DMS 273 (cell line): ENCODE results near the gene MICU1.
"Not testable (repeated sequence)": the region's sequence is repeated elsewhere in the genome, so short reads cannot be mapped to it uniquely, and the experiment has no call there.

Experiments used
- DNase-seq: peaks from one replicate; lab custom pipeline; 2025; ENCODE audit not compliant: unreplicated experiment; lab: John Stamatoyannopoulos, UW

MICU1 gene

DNA sequence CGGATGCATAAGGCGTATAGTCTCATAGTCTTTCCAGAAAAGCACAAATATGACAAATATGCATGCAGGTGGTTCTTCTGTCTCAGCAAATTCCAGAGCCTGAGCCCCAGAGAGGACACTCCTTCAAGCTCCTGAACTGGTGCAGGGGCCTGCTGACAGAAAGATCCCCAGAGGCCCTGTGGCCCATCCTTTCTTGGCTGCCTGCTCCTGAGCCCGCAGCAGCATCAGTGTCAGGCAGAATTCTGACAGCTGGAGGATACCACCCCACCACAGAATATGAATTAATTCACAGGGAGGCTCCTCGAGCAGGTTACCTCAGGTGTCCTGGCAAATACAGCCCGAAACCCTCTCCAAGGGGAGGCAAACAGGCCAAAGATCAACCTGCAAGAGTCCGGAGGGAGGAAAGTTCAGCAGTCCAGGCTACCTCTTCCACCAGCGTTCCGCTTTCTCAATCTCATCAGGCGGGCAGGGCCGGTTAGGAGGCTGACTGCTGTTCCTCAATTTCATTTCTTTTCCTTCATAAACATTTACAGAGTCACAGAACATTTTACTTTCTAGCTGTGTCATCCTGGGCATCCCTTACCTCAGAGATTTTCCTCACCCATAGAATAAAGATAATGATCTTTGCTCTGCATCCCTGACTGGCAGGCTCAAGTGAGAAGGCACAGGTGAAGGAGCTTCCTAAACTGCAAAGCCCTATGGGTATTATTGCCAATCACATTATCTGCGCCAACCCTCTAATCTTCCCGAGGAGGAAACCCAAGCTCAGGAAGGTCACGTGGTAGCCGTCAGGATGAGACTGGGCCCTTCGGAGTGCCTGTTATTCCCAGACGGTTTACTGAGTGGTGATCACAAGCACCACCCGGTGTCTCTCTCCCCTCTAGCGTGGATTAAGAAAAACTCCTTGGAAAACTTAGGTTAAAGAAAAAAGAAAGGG lies 272.6 kb downstream of the MICU1 start:
- DNase-seq = peak; percentile 41

DNA sequence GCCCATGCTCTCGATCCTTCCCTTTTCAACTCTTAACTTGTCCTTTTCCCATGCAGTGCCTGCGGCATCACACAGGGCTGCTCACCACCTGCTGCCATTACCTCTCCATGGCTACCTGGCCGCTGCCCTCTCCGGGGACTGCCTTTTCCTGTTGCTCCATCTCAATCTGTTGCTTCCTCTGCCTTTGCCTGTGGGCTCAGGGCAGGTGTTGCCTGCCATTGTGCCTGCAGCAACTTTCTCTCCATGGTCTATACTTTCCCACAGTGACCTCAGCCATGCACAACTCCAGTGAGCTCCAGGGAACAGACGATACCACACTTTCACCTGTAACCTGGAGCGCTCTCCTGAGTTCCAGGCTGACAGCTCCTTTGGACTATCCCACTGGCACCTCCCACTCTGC lies 274.4 kb downstream of the MICU1 start:
- no peak for DNase-seq

DNA sequence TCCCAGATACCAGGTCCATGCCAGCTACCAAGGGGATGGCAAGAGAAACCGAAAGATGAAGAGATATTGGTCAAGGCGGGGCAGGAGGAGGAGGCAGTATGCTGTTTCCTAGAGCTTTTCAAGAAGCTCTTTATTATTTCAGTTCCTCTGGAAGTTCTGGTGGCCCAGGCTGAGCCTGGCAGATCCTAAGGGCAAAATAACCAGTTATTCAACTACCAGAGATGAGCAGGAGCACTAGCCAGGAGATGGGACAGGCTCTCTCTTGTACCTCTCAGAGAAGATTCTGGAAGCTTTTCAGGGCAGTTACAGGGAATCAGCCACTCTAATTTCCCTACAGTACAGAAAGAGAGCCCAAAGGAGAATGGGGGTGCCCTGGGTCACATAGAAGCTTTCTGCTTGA lies 276.4 kb downstream of the MICU1 start:
- no peak for DNase-seq

DNA sequence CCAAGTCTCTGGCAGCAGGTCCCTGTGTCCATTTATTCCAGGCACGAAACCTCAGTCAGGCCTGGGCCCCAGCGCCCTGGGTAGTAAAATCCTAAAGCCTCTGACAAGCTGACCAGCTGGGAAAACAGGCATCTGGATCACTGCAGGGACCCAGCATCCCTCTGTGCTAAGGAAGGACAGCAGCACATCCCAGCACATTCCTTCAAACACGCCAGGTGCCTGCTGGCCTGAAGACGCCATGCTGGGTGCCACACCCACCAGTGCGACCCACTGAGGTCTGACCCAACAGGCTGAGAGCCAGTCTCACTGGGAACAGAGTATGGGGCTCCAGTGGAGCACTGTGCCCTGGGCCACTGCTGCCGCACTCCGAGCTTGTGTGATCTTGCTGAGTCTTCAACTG lies 277.6 kb downstream of the MICU1 start:
- no peak for DNase-seq

DNA sequence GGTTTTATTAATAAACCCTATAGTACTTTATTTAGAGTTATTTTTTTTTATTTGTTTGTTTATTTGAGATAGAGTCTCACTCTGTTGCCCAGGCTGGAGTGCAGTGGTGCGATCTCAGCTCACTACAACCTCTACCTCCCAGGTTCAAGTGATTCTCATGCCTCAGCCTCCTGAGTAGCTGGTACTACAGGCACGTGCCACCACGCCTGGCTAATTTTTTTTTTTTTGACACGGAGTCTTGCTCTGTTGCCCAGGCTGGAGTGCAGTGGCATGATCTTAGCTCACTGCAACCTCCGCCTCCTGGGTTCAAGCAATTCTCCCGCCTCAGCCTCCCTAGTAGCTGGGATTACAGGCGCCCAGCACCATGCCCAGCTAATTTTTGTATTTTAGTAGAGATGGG lies 279.8 kb downstream of the MICU1 start:
- not testable (repeated sequence) for DNase-seq

DNA sequence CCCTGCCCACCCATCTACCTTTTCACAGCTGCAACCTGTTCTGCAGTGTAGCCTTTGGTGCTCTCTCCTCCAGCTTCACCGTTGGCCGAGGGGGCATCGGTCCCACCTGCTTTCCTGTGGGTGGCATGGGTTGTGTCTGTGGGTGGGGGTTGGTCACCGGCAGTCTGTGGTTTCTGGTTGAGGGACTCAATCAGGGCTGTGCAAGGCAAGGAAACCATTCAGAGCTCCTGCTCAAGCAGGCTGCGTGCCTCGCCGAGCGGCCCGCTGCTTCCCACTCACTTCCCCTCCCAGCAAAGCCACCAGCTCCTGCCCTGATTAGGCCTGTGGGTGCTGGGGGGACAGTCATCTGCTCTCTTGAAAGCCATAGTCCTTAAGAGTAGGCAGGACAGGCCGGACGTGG lies 280.9 kb downstream of the MICU1 start:
- DNase-seq = no peak

DNA sequence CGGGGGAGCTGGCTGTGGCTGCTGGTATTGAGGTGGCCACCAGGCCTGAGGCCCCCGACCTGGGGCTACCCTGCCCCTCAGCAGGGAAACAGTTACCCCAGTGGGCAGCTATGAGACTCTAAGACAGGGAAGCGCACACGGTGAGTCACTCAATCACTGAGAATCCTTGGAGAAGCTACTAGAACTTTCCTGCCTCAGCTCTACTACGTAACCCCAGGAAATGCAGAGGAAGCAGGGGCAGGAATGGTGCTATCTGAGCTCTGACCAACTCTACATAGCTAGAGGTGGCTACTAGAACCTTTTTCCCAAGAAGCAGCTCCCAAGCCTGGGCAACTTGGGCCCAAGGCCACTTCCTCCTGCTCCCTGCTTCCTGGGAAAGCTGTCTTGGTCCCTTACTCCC lies 283.0 kb downstream of the MICU1 start:
- DNase-seq = no peak

DNA sequence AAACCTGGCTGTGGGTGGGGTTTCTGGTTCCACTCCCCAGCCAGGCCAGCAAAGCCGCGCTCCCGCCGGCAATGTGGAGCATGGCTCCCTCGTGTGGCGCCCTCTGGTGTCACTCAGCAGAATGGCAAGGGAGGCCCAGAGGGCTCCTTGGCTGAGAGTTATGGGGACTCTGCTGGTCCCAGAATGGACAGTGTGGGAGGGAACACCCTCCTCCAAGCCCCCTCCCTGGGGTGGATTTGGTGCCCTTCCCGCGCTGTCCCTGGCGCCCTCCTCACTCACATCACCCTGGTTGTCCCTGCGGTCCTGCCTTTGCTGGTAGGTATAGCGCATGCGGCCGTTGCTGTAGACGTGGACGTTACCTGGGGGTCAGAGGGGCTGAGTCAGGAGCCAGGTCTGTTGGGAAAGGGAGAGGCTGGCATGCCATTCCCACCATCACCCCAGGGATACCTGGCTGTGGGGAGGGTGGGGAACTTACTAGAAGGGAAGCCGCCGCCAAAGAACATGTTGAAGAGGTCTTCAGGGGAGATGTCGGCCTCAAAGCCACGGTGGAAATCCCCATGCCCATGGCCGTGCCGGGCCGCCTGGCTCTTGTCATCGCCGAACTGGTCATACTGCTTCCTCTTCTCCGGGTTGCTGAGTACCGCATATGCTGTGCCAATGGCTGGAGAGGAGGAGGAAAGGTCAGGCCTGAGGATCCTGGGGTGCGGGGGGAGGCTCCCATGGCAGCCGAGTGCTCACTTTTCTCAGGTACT lies 285.2 kb downstream of the MICU1 start:
- DNase-seq = peak; percentile 81

DNA sequence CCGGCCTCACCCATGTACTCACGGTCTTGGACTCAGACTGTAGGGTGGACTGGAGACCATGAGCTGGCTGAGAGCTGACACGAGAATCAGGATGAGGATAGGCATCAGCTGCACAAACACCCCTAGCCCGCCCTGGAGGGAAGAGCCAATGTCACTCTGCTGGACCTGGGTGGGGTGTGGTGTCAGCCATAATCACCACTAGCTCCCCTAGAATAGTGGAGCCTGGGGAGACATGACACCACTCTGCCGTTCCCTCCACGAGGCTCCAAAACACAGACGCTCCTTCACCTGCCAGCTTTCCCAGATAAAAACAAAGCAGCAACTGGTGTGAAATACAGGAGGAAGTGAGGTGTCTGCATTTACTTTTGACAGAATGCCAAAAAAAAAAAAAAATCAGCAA lies 287.7 kb downstream of the MICU1 start:
- DNase-seq = no peak

DNA sequence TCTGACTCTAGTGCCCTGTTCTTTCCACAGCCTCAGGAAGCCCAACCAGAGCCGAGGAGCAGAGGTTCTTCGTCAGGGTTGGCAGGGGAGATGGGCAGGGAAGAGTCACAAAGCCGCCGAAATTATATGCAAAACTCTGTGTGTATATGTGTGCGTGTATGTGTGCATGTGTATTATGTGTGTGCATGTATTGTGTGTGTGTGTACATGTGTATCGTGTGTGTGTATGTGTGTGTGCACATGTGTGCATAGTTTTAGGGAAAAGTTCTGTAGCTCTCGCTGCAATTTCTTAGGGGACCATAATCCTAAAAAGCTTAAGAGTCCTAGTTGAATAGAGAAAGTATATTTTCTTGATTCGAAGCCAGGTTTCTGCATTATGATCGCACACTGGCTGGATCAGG lies 288.2 kb downstream of the MICU1 start:
- no peak for DNase-seq

DNA sequence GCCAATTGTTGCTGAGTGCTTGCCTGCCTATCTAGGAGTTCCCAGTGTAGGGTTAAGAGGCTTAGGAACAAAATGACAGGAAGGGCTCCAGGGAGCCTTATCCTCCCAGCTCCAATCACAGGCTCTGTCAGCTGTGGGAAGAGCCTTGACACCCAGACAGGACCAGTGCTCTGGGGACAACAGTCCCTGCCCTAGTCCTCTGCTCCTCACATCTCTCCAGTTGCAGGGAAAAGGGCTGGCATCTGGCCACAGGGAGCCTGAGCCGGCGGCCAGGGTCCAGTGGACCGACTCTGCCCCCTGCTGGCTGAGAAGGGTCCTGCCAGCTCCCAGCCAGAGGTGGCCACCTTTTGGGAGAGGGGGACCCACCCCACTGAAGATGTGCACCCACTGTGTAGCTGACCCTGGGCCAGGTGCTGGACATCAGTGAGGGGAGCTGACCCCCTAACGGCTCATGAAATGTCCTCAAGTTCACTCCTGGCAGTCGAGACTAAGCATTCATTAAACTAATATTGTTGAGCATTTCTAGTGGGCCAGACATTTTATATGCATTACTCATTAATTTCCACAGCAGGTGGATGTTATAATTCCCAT lies 288.7 kb downstream of the MICU1 start:
- peak; percentile 85 for DNase-seq

DNA sequence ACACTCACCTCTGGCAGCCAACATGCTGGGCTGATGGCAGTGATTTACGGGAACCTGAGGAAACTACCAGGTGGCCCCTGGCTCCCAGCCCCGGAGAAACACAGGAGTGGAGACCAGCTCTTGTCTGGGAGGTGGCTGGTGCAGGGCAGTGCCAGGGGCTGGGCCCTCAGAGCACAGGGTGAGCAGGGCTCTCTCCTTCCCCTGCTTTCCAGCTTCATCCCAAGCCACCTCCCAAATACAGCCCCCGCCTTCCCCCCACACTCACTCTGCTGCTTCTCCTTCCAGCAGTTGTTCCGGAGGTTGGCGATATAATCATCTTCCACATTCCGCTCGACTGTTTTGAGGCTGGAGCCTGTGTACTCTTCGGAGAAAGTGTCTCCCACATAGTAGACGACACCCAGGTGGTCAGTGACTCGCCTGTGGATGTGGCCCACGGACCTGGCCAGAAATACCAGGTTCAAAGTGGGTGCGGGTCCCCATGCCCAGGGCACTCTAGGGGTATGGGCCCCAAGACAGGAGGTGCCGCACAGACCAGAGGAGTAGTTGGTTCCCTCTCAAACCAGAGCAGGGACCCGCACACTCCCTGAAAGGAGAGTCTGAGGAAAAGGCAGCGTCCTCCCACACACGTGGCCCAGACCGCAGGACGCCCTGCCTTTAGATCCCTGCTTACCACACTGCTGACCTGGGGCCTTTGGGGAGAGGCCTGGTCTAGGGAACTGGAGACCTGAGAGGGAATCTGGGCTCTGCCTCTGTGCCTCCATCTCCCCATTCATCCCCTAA lies 289.4 kb downstream of the MICU1 start:
- no peak for DNase-seq

DNA sequence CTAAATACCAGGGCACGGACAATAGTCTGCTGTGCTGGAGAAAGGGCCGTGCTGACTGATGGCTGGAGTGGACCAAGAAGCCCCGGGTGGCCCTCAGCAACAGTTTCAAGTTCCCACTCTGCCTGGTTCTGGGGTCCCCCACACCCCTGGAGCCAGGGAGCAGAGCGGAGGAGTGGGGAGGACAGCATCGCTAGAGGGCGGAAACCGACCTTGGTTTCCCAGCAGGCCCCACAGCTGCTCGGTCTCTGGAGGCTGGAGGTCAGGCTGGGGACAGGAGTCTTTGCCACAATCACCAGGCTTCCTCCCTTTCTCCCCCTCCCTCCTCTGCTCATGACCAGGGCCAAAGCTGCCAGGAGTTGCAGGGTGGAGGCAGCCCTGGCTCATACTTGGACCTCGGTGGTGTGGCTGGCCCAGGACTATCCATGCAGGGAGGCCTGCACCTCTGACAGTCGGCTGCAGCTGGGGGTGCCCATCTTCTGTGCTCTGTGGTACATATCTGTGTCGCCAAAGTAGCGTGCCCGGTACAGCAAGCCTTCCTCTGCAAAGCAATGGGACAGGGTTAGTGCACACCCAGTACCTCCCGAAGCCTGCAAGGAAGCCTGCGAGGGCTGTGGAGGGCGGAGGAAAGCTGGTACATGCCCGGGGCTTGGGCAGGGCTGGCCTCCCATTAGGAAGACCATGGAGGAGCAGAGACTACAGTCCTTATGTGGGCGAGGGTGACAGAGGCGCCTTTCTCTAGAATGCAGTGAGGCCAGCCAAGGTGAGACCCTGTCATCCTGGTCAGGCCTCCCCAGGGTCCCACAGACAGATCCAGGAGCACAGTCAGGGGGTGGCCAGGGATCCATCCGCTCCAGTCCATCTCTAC lies 290.3 kb downstream of the MICU1 start:
- DNase-seq = peak; percentile 68

DNA sequence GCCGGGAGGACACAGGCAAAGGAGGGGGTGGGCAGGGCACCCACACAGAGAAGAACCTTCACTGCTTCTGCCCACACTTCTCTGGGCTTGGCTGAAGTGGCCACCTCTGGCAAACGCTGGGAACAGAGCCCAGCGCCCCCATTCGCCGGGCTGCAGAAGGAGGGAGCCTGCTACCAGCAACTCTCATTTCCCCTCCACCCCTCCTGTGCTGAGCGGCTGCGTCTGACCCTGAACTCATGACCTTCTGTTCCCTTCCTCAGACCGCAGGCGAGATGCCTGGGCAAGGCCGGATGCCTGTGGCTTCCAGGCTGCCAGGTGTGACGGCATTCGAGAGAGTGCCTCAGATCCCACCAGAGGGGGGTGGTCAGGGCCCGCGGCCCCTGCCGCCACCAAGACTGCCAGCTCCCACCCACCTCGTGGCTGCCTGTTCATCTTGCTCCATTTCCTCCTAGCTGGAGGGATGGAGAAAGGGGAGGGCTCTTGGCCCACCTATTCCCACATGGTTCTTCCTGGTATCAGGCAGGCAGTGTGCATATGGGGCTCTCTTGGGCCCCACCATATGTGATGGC lies 291.0 kb downstream of the MICU1 start:
- peak; percentile 72 for DNase-seq

DNA sequence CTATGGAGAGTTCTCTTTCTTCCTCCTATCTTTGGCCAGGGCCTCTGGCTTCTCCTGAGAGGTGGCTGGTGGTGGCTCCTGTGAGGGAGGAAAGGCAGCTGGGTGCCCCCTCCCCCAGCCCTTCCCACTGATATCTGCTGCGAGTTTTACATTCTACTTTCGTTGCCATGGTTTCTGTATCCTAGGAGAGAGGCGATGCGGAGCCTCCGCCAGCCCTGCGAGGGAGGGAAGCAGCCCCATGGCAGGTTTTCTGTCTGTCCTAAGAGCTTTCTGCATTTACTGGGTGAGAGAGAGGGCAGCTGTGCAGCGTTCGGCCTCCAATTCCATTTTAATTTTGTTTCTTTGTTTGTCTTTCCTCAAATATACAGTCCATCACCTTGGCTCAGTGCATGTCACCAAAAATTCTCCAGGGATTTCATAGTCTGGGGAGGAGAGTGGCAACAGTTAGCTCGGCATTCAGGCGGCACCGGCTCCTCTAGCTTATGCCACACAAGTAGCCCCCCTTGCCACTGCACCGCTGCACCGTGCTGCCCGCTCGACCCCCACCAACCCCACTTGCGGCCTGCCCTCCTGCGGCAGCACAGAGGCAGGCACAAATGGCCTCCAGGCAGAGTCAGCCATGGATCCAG lies 291.6 kb downstream of the MICU1 start:
- peak; percentile 95 for DNase-seq

DNA sequence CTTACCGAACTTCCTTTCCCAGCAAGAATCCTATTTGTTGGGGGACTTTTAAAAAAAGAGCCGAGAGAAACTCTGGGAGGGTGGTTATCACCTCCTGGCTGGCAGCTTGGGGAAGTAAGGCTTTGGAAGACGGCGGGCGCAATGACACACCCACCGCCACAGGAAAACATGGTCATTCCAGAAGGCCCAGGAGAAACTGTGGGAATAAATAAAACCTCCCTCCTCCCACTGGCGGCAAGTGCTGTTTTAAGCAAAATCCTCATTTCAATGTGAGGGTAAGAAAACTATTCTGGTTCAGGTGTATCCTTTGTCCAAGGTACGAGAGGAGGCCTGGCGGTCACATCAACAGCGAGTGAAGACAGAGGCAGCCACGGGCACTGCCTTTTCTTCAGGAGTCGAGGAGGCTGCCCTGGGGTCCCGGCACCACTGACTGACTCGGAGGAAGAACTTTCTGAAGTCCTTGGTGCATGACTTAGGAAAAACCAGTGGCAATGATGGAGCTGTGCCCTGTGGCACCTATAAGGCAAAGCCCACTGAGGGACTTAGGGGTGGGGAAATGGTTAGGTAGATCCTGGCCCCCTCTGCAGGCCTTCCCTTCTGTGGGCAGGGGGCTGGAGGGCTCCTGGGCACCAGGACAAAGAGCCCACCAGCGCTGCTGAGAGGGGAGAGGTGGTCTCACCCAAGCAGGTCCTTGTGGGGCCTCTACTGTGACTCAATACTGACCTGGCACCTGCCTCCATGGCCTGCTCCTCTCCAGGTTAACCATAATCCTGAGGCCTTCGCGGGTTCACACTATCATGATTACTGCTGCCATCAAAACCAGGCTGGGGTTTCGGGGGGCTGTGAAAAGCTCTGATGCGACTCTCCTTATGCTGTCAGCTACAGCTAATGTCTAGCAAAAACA lies 292.5 kb downstream of the MICU1 start:
- peak; percentile 74 for DNase-seq

DNA sequence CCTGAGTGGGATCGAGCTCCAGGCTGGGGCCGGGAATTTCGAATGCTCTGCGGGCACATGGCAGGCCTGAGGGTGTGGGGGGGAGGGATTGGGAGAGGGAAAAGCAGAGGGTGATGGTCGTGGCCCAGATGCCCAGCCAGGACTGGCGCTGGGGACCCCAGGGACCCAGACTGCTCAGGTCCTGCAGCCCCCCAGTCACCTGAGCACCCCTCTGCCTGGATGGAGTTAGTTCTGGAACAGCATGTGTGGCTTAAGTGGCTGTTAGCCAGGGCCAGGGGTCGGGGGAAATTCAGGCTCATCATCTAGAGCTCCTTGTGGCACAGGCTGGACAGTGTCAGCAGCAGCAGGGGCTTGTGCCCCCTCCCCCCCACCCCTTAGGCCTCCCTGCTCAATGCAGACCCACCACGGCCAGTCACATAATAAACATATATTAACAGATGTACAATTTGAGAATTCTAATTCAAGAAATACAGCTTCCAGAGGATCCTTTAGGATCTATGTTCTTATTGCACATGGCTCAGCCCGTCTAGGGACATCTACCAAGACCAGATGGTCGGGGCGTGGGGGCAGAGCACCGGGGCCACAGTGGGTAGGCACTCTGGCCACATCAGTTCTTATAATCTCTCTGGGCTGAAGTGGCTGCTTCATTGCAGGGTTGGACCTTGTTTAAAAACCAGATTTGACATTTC lies 293.3 kb downstream of the MICU1 start:
- peak; percentile 74 for DNase-seq
